NCI-H128 (cell line): ENCODE results near the gene STRN.
"Not testable (repeated sequence)": the region's sequence is repeated elsewhere in the genome, so short reads cannot be mapped to it uniquely, and the experiment has no call there.

Source experiments
- DNase-seq: peaks from one replicate; lab custom pipeline; 2025; ENCODE audit not compliant: unreplicated experiment; lab: John Stamatoyannopoulos, UW

The STRN gene

DNA sequence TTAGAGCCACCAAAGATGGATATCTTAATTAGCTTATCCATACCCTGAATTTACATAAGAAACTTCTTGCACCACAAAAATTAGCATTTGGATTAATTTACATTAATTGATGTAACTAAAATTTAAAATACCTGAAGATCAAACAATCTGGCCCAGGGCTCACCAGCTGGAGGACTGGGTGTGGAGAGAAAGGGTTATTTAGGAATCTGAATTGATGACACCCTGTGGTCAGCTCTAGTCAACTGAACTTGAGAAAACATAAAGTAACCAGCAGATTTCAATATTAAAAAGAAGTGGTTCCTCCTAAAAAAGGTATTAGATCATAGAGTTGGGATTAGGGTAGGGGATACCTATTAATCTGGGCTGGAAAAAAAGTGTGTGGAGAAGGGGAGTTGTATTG, 122.5 kb downstream of the STRN start:
- DNase-seq: no peak

DNA sequence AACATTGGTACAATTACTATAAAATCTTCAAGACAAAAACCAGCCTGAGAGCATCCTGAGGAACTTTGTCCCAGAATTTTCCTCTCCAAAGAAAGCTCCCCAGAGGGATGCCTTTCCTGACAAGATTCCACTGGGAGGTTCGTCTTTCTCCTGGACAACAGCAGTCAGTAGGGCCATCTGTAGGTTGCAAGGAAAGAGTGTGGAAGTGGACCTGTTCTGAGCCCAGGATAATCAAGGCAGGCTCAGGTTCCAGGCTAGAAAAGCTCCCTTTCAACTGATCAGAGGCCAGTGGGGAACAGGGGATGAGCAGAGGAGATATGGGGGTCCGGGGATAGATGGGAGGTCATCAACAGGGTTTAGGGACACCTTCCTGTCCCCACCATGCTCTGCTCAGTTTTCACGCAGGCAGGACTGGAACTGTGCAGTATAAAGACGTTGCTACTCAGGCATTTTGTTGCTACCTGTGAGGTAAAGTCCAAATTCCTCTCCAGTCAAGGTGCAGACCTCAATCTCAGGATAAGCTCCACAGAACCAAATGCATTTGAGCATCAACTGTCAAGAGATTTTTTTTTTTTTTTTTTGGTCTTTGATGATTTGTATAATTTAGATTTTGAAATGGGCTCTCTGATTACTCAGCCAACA, 126.2 kb downstream of the STRN start:
- DNase-seq: no peak

DNA sequence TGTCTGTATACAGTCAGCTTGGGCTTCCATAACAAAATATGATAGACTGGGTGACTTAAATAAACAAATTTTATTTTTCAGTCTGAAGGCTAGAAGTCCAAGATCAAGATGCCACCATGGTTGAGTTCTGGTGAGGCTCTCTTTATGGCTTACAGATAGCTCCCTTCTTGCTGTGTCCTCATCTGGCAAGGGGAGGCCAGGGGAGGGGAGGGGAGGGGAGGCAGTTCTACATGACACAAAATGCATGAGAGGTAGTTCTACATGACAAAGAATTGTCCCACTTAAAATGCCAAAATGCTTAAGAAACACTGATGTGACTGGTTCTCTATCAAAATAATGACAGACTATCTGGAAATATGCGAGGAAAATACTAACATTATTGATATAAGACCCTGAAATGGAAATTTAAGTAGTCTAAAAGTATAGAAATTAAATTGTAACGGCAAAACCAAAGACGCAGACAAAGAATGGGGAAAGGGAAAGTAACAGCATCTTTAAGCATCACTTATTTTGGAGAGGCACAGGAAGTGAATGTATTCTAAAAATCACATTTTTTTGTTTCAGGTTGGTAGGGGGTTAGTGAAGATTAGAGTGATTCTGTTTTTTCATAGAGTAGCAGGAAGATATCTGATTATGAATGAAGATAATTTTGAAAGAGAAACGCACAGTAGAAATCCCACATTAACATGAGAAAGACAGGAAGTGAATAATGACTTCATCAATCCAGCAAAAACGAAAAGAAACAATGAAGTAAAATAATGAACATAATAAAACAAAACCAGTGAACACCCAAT, 131.4 kb downstream of the STRN start:
- no peak for DNase-seq

DNA sequence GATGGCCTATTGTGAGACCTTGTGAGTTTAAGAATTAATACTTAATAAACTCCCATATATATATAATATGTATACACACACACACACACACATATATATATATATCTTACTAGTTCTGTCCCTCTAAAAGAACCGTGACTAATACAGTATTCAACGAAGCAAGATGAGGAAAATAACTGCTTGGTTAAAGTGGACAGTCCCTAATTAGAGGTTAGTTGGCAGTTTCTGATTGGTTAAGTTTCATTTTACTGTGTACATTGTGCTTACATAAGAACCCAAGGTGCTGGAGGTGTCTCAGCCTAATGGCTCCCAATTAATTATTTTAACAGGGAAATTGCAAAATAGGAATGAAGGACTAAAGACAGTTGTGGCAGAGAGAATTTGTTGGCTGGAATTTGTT, 132.1 kb downstream of the STRN start:
- no peak for DNase-seq

DNA sequence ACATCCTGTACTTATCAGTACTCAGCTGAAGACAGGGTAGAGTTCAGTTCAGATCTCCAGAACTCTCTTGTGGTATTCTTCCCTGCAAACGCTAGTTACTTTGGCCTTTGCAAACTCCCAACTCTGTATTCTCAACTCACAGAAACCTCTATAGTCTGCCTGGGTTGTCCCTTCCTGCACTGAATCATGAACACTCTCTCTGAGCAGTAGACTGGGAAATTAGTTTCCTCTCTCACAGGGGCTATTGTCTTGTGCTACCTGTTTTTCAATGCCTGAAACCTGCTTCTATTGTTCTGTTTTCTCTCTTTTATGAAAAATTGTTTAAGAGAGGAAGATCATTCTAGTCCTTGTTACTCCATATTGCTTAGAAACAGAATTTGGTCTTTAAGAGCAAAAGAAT, 135.2 kb downstream of the STRN start:
- no peak for DNase-seq

DNA sequence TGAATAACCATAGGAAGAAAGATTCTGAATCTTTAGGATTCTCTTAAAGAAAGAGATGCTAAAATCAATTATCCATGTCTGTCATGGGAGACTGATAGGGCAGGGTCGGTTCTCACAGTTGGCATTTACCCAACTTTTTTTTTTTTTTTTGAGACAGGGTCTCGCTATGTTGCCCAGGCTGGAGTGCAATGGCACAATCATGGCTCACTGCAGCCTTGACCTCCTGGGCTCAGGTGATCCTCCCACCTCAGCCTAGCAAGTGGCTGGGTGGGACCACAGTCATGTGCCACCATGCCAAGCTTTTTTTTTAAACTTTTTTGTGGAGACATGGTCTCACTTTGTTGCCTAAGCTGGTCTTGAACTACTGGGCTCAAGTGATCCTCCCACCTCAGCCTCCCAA, 141.7 kb downstream of the STRN start:
- DNase-seq: not testable (repeated sequence)

DNA sequence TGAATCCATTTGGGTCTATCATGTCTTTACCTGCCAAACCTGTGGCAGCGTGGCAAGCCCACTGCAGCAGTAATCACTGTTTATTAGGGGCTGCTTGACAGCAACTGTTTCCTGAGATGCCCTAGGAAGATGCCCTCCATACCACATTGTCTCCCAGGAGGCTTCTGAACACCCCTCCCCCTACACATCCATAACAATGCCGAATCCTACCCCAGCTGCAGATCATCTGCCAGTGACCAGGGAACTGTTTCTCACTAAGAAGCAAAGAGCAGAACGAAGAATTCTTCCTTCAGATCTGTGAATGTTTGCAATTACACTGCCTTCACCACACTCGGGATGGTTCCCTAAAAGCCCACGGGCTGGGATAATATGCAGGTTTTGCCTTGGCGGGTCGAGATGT, 142.1 kb downstream of the STRN start:
- DNase-seq: no peak

DNA sequence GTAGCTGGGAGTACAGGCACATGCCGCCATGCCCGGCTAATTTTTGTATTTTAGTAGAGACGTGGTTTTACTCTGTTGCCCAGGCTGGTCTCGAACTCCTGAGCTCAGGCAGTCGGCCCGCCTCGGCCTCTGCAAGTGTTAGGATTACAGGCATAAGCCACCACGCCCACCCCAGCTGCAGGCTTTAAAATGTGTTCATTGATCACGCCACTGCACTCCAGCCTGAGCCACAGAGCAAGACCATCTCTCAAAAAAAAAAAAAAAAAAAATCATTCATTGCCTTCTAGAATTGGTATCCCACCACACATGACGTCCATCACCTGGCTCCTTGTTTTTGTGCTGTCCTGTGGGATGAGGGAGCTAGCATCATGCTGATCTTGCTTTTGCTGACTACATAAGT, 142.5 kb downstream of the STRN start:
- DNase-seq: no peak

DNA sequence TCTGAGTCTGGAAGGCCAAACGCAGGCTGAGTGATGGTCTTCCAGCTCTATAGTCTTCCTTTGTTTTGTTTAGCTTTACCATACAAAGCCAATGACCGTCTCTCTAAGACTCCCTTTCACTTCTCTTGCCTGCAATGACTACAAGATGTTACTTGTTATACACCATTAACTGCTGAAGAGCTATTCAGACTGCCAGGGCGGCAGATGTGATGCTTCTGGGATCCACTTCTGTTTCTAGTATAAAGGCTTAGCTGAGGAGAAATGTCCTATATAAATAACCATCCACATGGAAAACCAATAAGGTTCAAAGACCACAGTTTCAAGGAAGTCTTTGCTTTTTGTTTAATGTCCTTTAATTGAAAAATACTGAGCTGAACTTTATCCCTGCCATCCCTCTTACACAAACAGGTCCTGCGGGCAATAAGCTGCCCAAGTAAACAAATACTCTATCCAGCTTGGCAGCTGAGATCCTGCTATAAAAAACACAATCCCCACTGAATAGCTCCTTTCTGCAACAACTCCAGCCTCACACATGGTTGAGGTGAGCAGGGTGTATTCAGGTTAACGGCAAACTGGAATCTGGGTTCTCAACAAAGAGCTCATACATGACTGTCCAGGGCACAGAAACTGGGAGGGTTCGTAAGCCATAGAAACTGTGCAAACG, 145.3 kb downstream of the STRN start:
- peak; percentile 49 for DNase-seq

DNA sequence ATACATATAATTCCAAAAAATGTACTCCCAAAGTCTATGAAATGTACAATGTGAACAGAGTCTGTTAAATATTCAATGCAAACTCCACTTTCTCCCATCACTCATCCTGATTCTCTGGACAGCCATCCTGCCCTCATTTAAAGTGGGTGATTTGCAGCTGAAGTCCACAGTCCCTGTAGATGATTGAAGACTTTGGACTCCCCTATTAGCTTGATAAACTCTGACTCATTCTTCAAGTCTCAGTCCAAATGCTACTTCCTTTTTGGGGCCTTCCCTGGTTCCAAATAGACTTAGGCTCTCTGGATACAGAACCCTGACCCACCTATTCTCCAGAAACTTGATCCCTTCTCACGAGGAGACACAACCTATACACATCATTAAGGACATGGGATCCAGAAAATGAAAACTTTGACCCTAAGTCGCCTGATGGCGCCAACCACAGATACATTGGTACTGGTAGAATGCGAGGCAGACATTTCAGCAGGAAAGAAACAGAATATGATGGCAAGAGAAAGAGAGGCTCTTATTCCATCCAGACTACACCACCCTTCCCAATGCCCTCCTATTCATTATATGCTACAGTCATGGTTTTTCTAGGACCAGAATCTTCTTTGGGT, 147.1 kb downstream of the STRN start:
- no peak for DNase-seq

DNA sequence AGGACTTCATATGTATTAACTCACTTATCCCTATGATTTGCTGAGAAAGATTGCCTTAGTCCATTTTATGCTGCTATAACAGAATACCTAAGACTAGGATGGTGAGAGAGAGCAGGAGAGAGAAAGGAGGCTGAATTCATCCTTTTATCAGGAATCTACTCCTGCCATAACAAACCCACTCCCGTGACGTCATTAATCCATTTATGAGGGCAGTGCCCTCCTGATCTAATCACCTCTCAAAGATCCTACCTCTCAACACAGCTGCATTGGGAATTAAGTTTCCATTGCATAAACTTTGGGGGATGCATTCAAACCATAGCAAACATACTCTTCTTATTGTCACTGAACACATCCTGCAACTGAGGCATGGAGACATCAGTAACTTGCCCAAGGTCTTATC, 147.8 kb downstream of the STRN start:
- DNase-seq: no peak

DNA sequence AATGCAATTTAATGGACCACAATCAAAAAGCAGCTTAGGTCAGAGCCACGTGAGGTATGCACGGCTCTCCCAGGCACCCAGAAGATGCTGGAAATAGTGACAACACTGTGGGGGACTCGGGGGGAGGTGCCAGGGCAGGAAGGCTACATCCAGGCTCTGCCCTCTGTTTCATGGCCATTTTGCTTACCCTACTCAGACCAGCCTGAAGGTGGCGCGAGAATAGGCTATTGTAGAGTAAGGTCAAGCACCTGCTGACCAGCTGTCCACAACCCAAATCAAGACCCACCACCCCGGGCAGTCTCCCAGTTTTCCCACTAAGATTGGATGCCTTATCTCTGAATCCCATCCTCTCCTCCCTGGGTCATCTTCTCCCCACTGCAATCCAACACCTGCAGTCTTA, 154.1 kb downstream of the STRN start:
- DNase-seq: no peak

DNA sequence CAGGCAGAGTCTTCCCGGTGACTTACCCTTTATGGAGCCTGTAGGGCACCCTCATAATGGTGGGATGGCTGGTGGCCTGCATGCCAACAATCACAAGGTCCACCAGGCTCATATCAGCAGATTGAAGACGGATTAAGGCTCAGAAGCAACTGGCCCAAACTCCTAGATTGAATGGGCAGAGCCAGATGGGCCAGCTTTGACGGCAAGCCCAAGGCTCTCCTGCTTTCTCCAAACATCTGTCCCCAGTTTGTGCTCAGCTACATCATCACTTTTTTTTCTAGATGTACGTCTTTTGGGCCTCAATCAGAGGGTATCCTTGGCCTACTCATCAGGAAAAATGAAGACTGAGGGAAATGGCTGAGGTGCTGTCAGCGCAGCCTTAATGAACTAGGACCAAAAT, 155.3 kb downstream of the STRN start:
- no peak for DNase-seq

DNA sequence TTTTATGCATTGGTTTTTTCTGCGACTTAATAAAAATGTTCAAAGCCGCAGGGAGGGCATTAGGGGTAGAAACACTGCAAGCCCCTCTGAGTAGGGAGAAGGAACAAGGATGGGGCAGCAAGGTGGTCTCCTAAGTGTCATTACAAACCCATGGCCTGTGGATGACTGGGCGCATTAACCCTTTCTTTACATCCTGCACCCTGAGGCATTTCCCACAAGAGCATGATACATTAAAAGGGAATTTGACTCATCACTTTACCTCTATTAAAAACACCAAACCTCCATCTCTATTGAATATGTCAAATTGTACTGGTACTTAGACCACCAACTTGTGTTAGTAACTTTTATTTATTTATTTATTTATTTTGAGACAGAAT, 157.3 kb downstream of the STRN start:
- DNase-seq: no peak

DNA sequence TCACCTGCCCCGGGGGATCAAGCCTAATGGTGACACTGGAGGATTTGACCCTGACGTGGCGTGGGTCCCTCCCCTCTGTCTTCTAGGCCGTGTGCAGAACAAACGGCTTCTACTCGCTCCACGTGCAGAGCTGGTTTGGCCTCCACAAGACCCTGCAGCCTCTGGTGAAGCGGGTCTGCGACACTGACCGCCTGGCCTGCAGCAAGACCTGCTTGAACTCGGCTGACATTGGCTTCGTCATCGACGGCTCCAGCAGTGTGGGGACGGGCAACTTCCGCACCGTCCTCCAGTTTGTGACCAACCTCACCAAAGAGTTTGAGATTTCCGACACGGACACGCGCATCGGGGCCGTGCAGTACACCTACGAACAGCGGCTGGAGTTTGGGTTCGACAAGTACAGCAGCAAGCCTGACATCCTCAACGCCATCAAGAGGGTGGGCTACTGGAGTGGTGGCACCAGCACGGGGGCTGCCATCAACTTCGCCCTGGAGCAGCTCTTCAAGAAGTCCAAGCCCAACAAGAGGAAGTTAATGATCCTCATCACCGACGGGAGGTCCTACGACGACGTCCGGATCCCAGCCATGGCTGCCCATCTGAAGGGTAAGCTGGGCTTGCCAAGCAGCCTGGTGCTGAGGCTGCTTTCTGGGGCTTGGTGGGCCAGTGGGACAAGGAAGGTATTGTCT, 157.8 kb downstream of the STRN start:
- no peak for DNase-seq

DNA sequence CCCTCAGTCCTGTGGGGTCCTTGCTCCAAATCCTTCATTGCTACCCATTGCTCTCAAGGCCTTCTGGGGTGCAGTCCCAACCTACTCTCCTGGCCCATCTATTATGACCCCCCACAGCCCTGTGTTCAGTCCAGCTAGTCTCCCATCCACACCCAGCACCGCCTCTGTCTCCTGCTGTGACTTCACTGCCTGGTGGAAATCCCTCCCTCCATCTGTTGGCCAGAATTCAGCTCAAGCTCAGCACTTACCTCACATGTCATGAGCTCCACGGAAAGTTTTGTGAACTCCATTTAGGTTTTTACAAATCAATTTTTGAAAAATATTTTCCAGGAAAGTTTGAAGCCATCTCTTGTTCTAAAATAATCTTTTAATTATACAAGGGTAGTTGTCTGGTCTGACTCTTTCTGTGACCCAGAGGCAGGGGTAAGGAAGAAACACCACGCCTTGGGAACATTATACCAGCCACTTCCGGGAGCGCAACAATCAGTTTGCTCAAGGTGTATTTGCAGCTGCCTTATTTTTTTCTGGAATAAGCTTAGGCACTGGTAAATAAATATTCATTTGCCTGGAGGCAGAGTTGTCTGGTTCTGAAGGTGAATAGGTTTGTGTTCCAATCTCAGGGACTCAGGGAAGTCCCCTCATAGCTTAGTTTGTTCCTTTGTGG, 159.0 kb downstream of the STRN start:
- no peak for DNase-seq

DNA sequence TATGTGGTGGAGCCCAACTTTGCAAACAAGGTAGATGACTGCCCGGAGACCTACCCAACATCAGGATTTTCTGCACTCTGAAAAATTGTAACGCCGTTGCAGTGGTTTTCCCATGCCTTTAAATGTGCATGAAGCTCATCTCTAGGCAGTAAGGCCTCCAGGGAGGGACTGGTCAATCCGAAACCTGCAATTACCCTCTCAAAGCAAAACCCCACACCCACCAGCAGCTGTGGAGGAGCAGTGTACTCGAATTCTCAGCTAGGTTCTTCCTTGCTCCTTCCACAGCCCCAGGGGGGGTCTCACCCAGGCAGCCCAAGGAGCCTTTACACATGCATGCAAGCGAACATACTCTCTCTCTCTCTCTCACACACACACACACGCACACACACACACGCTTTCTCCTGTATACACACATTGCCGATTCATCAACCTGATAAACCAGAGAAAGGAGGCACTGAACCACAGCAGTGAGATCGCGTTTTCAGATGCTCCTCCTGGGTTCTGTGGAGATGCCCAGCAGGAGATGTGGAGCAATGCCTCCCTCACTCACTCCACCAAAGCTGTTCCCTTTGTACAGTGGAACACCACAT, 160.6 kb downstream of the STRN start:
- DNase-seq: no peak

DNA sequence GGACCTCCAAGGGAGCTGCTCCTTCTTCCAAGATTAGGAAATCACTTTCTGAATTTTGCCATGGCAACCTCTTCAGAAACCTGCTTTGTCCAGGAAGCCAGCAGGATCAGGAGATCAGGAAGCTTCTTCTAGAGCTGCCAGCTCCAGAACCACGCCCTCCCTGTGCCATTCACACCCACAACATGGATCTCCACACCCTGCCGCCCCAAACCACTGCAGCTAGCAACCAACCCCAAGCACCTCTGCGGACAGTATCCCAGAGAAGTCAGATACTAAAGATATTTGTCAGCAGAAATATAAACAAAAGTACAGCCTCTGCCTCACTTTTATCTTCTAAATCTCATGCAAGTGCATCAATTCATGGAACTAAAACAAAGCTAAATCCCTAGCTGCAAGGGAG, 163.4 kb downstream of the STRN start:
- DNase-seq: no peak

DNA sequence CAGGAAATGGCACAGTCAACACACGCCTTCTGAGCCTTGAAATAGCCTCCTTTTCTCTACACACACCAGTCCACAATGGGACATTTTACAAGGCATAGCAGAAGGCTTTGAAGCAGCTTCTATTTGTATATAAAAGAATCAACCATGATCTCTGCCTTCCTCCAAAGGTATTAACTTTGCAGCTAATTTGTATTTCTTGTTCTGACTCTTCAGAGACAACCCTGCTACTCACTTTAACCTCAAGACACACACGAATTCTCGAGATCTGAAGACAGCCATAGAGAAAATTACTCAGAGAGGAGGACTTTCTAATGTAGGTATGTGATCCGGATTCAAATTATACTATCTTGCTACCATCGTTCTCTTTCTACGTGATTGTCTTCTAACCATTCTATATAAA, 165.2 kb downstream of the STRN start:
- no peak for DNase-seq

DNA sequence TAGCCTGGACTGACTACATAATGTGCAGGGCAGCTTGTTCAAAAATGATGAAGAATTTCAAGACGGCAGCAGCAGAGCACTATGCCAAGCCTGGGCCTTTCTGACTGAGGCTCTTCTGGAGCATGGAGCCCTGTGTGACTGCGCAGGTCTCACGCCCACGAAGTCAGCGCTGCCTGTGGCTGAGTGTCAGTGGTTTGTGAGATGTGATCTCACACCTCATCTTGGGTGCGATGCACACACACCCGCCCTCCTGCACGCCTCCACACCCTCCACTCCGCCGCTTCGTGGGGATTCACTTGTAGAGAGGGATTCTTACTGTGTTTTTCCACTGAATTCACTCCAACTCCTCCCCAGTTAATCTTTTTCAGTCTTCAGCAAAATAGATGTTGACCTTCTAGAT, 166.0 kb downstream of the STRN start:
- DNase-seq: no peak

DNA sequence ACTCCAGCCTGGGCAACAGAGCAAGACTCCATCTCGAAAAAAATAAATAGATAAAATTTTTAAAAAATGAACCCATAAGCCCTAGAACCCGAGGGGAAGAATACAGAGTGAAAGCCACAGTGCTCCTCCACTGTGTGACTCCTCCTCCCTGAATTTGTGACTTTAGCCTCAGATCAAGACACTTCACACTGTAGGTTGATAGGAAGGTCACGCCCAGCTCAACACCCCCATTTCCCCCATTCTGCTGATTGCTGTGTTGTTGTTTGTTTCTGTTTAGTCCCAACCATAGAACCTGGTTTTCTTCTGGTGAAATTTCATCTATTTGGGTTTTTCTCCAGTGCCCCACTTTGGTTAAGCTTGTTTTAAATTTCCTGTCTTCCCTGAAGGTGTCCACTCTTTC, 167.6 kb downstream of the STRN start:
- no peak for DNase-seq
